ENCODE measurements around the gene MYL4. TPM values are rescaled to one million over a fixed set of nuclear protein-coding genes. Genes with fewer than 3 reads are reported as not detected.

MYL4 gene
- total RNA-seq, 1 experiment from 2014 or later: not detected

GRCh38 chr17:47189732-47190237 lies 19.4 kb upstream of the MYL4 start:
- in situ Hi-C loops (cut with HindIII; ENCODE audit: low pct_unique_long_range_greater_than_20kb, low sequenced_read_pairs): no loop called here

GRCh38 chr17:47190243-47190642 lies 18.9 kb upstream of the MYL4 start:
- no peak for DNase-seq (ENCODE audit: low read depth, low spot score)
- in situ Hi-C loops (cut with HindIII; ENCODE audit: low pct_unique_long_range_greater_than_20kb, low sequenced_read_pairs): no loop called here

More at GRCh38 chr17:47189732-47190237, 19.4 kb upstream of the MYL4 start:
- no peak for DNase-seq (ENCODE audit: low read depth, low spot score)

GRCh38 chr17:47190770-47191169 lies 18.4 kb upstream of the MYL4 start:
- no peak for DNase-seq (ENCODE audit: low read depth, low spot score)
- in situ Hi-C loops (cut with HindIII; ENCODE audit: low pct_unique_long_range_greater_than_20kb, low sequenced_read_pairs): no loop called here

- DNase-seq (ENCODE audit: low read depth, low spot score): no peak
These were observed 16.6 kb upstream of the MYL4 start for GRCh38 chr17:47192554-47192953.

GRCh38 chr17:47193931-47194511 lies 15.1 kb upstream of the MYL4 start:
- in situ Hi-C loops (cut with HindIII; ENCODE audit: low pct_unique_long_range_greater_than_20kb, low sequenced_read_pairs): no loop called here
- DNase-seq (ENCODE audit: low read depth, low spot score): no peak

More at GRCh38 chr17:47192554-47192953, 16.6 kb upstream of the MYL4 start:
- in situ Hi-C loops (cut with HindIII; ENCODE audit: low pct_unique_long_range_greater_than_20kb, low sequenced_read_pairs): no loop called here

- in situ Hi-C loops (cut with HindIII; ENCODE audit: low pct_unique_long_range_greater_than_20kb, low sequenced_read_pairs): no loop called here
- DNase-seq (ENCODE audit: low read depth, low spot score): no peak
These were observed 11.3 kb upstream of the MYL4 start for GRCh38 chr17:47197821-47198220.

- in situ Hi-C loops (cut with HindIII; ENCODE audit: low pct_unique_long_range_greater_than_20kb, low sequenced_read_pairs): no loop called here
These were observed 9.4 kb upstream of the MYL4 start for GRCh38 chr17:47199627-47200324.

GRCh38 chr17:47200325-47200664 lies 8.9 kb upstream of the MYL4 start:
- no peak for DNase-seq (ENCODE audit: low read depth, low spot score)
- in situ Hi-C loops (cut with HindIII; ENCODE audit: low pct_unique_long_range_greater_than_20kb, low sequenced_read_pairs): no loop called here

More at GRCh38 chr17:47199627-47200324, 9.4 kb upstream of the MYL4 start:
- no peak for DNase-seq (ENCODE audit: low read depth, low spot score)

GRCh38 chr17:47201166-47201565 lies 8.0 kb upstream of the MYL4 start:
- in situ Hi-C loops (cut with HindIII; ENCODE audit: low pct_unique_long_range_greater_than_20kb, low sequenced_read_pairs): no loop called here
- no peak for DNase-seq (ENCODE audit: low read depth, low spot score)

- peak; percentile 38 for DNase-seq (ENCODE audit: low read depth, low spot score)
- in situ Hi-C loops (cut with HindIII; ENCODE audit: low pct_unique_long_range_greater_than_20kb, low sequenced_read_pairs): no loop called here
These were observed 5.0 kb upstream of the MYL4 start for GRCh38 chr17:47203984-47204721.

GRCh38 chr17:47204722-47205418 lies 4.3 kb upstream of the MYL4 start:
- peak; percentile 15 for DNase-seq (ENCODE audit: low read depth, low spot score)
- in situ Hi-C loops (cut with HindIII; ENCODE audit: low pct_unique_long_range_greater_than_20kb, low sequenced_read_pairs): no loop called here

- in situ Hi-C loops (cut with HindIII; ENCODE audit: low pct_unique_long_range_greater_than_20kb, low sequenced_read_pairs): no loop called here
- DNase-seq (ENCODE audit: low read depth, low spot score): peak; percentile 27
These were observed 3.7 kb upstream of the MYL4 start for GRCh38 chr17:47205419-47205963.

- in situ Hi-C loops (cut with HindIII; ENCODE audit: low pct_unique_long_range_greater_than_20kb, low sequenced_read_pairs): no loop called here
- no peak for DNase-seq (ENCODE audit: low read depth, low spot score)
These were observed 1.7 kb upstream of the MYL4 start for GRCh38 chr17:47207143-47208067.

GRCh38 chr17:47209499-47209898 lies 351 bp downstream of the MYL4 start:
- no peak for DNase-seq (ENCODE audit: low read depth, low spot score)
- in situ Hi-C loops (cut with HindIII; ENCODE audit: low pct_unique_long_range_greater_than_20kb, low sequenced_read_pairs): no loop called here

GRCh38 chr17:47210105-47210504 lies 957 bp downstream of the MYL4 start:
- no peak for DNase-seq (ENCODE audit: low read depth, low spot score)
- in situ Hi-C loops (cut with HindIII; ENCODE audit: low pct_unique_long_range_greater_than_20kb, low sequenced_read_pairs): no loop called here

- in situ Hi-C loops (cut with HindIII; ENCODE audit: low pct_unique_long_range_greater_than_20kb, low sequenced_read_pairs): no loop called here
- DNase-seq (ENCODE audit: low read depth, low spot score): no peak
These were observed 1.6 kb downstream of the MYL4 start for GRCh38 chr17:47210779-47211178.

- no peak for DNase-seq (ENCODE audit: low read depth, low spot score)
- in situ Hi-C loops (cut with HindIII; ENCODE audit: low pct_unique_long_range_greater_than_20kb, low sequenced_read_pairs): no loop called here
These were observed 3.3 kb downstream of the MYL4 start for GRCh38 chr17:47212458-47212857.

Data from SK-MEL-5 (cell line).